Measurements from ENCODE around the gene SRSF8. TPM values are rescaled to one million over a fixed set of nuclear protein-coding genes. Genes with fewer than 3 reads are reported as not detected.

SRSF8 gene
- total RNA-seq, 3 donors from 2014 or later = 51.7 to 63.4 (median 56.1) TPM

GRCh38 chr11:95081412-95081811, 14.7 kb downstream of the SRSF8 start:
- Mint-ChIP-seq H3K27me3 (ENCODE audit: low read depth) (no peaks in the 10 kb centered on the region), H3K4me1 (ENCODE audit: low read depth) (peaks cover 34% of the 10 kb centered on the region), H3K9me3 (no peaks in the 10 kb centered on the region), H3K4me3 (no peak overlapping the region), H3K36me3 (ENCODE audit: insufficient read depth) (no peaks in the 10 kb centered on the region)
- ATAC-seq (no peak), DNase-seq (no peak)

- peaks cover 31% of the 10 kb centered on the region for H3K4me1 Mint-ChIP-seq (ENCODE audit: low read depth)
- ATAC-seq (no peak), DNase-seq (no peak)
- H3K9me3 Mint-ChIP-seq = no peaks in the 10 kb centered on the region
- no peaks in the 10 kb centered on the region for H3K27me3 Mint-ChIP-seq (ENCODE audit: low read depth)
- no peak overlapping the region for H3K4me3 Mint-ChIP-seq
- H3K36me3 Mint-ChIP-seq (ENCODE audit: insufficient read depth) = no peaks in the 10 kb centered on the region
Measured at GRCh38 chr11:95082576-95083001, 15.9 kb downstream of the SRSF8 start.

- Mint-ChIP-seq H3K4me1 (ENCODE audit: low read depth) (peaks cover 45% of the 10 kb centered on the region), H3K27me3 (ENCODE audit: low read depth) (no peaks in the 10 kb centered on the region), H3K36me3 (ENCODE audit: insufficient read depth) (no peaks in the 10 kb centered on the region), H3K4me3 (peak overlapping the region; percentile 40), H3K9me3 (no peaks in the 10 kb centered on the region)
- ATAC-seq (peak; percentile 74 to 83), DNase-seq (peak; percentile 14)
Measured at GRCh38 chr11:95084509-95084908, 17.8 kb downstream of the SRSF8 start.

GRCh38 chr11:95085117-95085816, 18.5 kb downstream of the SRSF8 start:
- Mint-ChIP-seq H3K27me3 (ENCODE audit: low read depth) (no peaks in the 10 kb centered on the region), H3K4me3 (no peak overlapping the region), H3K9me3 (no peaks in the 10 kb centered on the region), H3K36me3 (ENCODE audit: insufficient read depth) (no peaks in the 10 kb centered on the region), H3K4me1 (ENCODE audit: low read depth) (peaks cover 45% of the 10 kb centered on the region)
- DNase-seq (no peak), ATAC-seq (no peak)

- Mint-ChIP-seq H3K4me3 (no peak overlapping the region), H3K27me3 (ENCODE audit: low read depth) (no peaks in the 10 kb centered on the region), H3K9me3 (no peaks in the 10 kb centered on the region), H3K4me1 (ENCODE audit: low read depth) (peaks cover 54% of the 10 kb centered on the region), H3K36me3 (ENCODE audit: insufficient read depth) (no peaks in the 10 kb centered on the region)
- no peak for ATAC-seq
- no peak for DNase-seq
Measured at GRCh38 chr11:95086151-95086550, 19.4 kb downstream of the SRSF8 start.

- no peak for ATAC-seq
- Mint-ChIP-seq H3K4me3 (no peak overlapping the region), H3K9me3 (no peaks in the 10 kb centered on the region), H3K36me3 (ENCODE audit: insufficient read depth) (peaks cover 5% of the 10 kb centered on the region), H3K4me1 (ENCODE audit: low read depth) (peaks cover 62% of the 10 kb centered on the region), H3K27me3 (ENCODE audit: low read depth) (no peaks in the 10 kb centered on the region)
- no peak for DNase-seq
Measured at GRCh38 chr11:95086836-95087570, 20.3 kb downstream of the SRSF8 start.

GRCh38 chr11:95088946-95089619, 22.4 kb downstream of the SRSF8 start:
- peak overlapping the region; percentile 87 for H3K4me3 Mint-ChIP-seq
- H3K27me3 Mint-ChIP-seq (ENCODE audit: low read depth) = no peaks in the 10 kb centered on the region
- H3K9me3 Mint-ChIP-seq = no peaks in the 10 kb centered on the region
- DNase-seq (no peak), ATAC-seq (peak; percentile 36 to 57)
- H3K4me1 Mint-ChIP-seq (ENCODE audit: low read depth) = peaks cover 70% of the 10 kb centered on the region
- peaks cover 10% of the 10 kb centered on the region for H3K36me3 Mint-ChIP-seq (ENCODE audit: insufficient read depth)

GRCh38 chr11:95089620-95090542, 23.2 kb downstream of the SRSF8 start, which contains the start of gene ENDOD1:
ENDOD1 (plus strand) TSS chr11:95089846; CDS start chr11:95089928, 82 bp downstream.
- peaks cover 10% of the 10 kb centered on the region for H3K36me3 Mint-ChIP-seq (ENCODE audit: insufficient read depth)
- DNase-seq = peak; percentile 77
- H3K4me3 Mint-ChIP-seq = peak within 1 kb of the TSS; percentile 90
- peak; percentile 95 to 96 for ATAC-seq
- H3K9me3 Mint-ChIP-seq = no peaks in the 10 kb centered on the region
- no peaks in the 10 kb centered on the region for H3K27me3 Mint-ChIP-seq (ENCODE audit: low read depth)
- peaks cover 69% of the 10 kb centered on the region for H3K4me1 Mint-ChIP-seq (ENCODE audit: low read depth)

- no peak for ATAC-seq
- Mint-ChIP-seq H3K9me3 (no peaks in the 10 kb centered on the region), H3K27me3 (ENCODE audit: low read depth) (no peaks in the 10 kb centered on the region), H3K36me3 (ENCODE audit: insufficient read depth) (peaks cover 14% of the 10 kb centered on the region), H3K4me1 (ENCODE audit: low read depth) (peaks cover 74% of the 10 kb centered on the region), H3K4me3 (peak overlapping the region; percentile 90)
- no peak for DNase-seq
Measured at GRCh38 chr11:95091663-95092180, 25.0 kb downstream of the SRSF8 start.

- Mint-ChIP-seq H3K4me3 (peak overlapping the region; percentile 90), H3K27me3 (ENCODE audit: low read depth) (no peaks in the 10 kb centered on the region), H3K4me1 (ENCODE audit: low read depth) (peaks cover 83% of the 10 kb centered on the region), H3K9me3 (no peaks in the 10 kb centered on the region), H3K36me3 (ENCODE audit: insufficient read depth) (peaks cover 14% of the 10 kb centered on the region)
- DNase-seq (no peak), ATAC-seq (no peak)
Measured at GRCh38 chr11:95092549-95093324, 26.0 kb downstream of the SRSF8 start.

- DNase-seq (no peak), ATAC-seq (no peak)
- Mint-ChIP-seq H3K4me1 (ENCODE audit: low read depth) (peaks cover 84% of the 10 kb centered on the region), H3K4me3 (peak overlapping the region; percentile 39), H3K36me3 (ENCODE audit: insufficient read depth) (peaks cover 14% of the 10 kb centered on the region), H3K9me3 (no peaks in the 10 kb centered on the region), H3K27me3 (ENCODE audit: low read depth) (no peaks in the 10 kb centered on the region)
Measured at GRCh38 chr11:95093548-95093947, 26.8 kb downstream of the SRSF8 start.

- Mint-ChIP-seq H3K36me3 (ENCODE audit: insufficient read depth) (peaks cover 16% of the 10 kb centered on the region), H3K27me3 (ENCODE audit: low read depth) (no peaks in the 10 kb centered on the region), H3K9me3 (no peaks in the 10 kb centered on the region), H3K4me1 (ENCODE audit: low read depth) (peaks cover 70% of the 10 kb centered on the region), H3K4me3 (peak overlapping the region; percentile 50)
- ATAC-seq = peak; percentile 33 to 71
- DNase-seq = no peak
Measured at GRCh38 chr11:95095858-95096587, 29.3 kb downstream of the SRSF8 start.
